GM12864 (cell line): ENCODE measurements around the gene TAF1B.

ENCODE experiments used
- DNase-seq: peaks from one replicate; pipeline ENCODE4 v3.0.0-alpha.2; 2011; ENCODE audit warnings: low read depth
- H3K4me3 ChIP-seq: 2 replicates; pipeline ENCODE4 v1.5.1; 2011; ENCODE audit warnings: mild to moderate bottlenecking, low read depth, low read length, control low read depth
- CTCF ChIP-seq: IDR thresholded peaks from 2 replicates; pipeline ENCODE4 v1.5.1; 2011; ENCODE audit warnings: low read depth, mild to moderate bottlenecking, moderate library complexity, low read length, control low read depth, inconsistent platforms; ENCODE audit errors: missing control alignments

The TAF1B gene

GRCh38 chr2:9808334-9809063, 34.8 kb upstream of the TAF1B start:
- DNase-seq = no peak
- TF ChIP-seq CTCF = no peak
- no peak overlapping the region for H3K4me3 ChIP-seq

GRCh38 chr2:9809064-9809356, 34.3 kb upstream of the TAF1B start:
- H3K4me3 ChIP-seq = no peak overlapping the region
- no peak for TF ChIP-seq CTCF
- DNase-seq = no peak

GRCh38 chr2:9809448-9810088, 33.7 kb upstream of the TAF1B start:
- no peak for DNase-seq
- no peak for TF ChIP-seq CTCF
- no peak overlapping the region for H3K4me3 ChIP-seq

- no peak for TF ChIP-seq CTCF
- no peak overlapping the region for H3K4me3 ChIP-seq
- no peak for DNase-seq
These were observed 32.1 kb upstream of the TAF1B start for GRCh38 chr2:9811216-9811615.

- no peak for TF ChIP-seq CTCF
- no peak for DNase-seq
- H3K4me3 ChIP-seq = no peak overlapping the region
These were observed 31.4 kb upstream of the TAF1B start for GRCh38 chr2:9811679-9812511.

GRCh38 chr2:9812945-9813311, 30.3 kb upstream of the TAF1B start:
- no peak for DNase-seq
- H3K4me3 ChIP-seq = no peak overlapping the region
- no peak for TF ChIP-seq CTCF
